SIG-M5 (cell line): ENCODE data around the gene MYO19.
"Not testable (repeated sequence)": the region's sequence is repeated elsewhere in the genome, so short reads cannot be mapped to it uniquely, and the experiment has no call there.

Experiments used
- DNase-seq: peaks from one replicate; lab custom pipeline; 2025; lab: John Stamatoyannopoulos, UW

Gene MYO19

DNA sequence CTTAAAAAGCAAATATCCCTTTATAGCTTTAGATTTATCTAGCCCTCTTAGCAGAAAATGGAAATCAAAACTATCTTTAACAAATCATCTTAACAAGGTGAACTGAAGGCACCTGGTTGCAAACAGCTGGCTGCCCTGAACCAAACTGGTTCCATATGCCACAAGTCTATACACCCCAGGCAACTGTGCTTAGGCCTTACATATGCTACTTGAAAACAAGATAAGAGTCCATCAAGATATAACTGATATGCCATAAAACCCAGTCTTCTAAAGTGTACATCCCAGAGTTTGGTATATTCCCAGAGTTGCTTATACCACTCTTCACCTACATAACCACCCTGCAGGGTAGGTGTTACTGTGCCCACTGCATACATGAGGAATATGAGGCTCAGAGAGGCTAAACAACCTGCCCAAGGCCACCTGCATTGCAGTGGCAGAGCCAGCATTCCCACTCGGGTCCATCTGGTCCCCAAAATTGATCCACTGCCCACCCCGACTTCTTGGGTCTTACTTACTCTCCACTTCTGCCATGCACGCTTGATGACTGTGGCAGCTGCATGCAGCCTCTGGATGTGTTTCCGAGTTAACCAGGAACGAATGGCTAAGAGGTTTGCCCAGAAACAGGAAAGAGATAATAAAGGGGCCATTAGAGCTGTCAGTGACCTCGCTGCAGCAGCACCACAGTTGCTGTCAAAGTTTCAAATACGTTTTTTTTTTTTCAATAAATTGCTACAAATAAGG is 35.9 kb downstream of the MYO19 start:
- no peak for DNase-seq

DNA sequence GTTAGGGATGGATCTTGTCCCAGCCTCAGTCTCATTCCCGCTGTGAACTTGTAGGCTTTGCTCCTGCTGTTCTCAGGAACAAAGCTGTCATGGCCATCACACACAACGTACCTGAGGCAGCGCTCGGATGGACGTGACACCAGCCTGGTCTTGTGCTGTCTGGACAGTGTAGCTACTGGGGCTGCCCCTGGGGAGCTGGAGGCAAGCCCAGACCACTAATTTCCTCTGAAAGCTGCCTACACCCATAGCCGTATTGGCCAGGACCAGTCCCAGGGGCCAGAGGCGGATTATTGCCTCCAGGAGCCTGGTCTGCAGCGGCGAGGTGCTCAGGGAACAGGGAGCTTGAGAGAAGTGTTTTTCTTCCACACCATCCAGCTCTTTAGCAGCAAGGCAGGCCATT is 36.5 kb downstream of the MYO19 start:
- DNase-seq: no peak

DNA sequence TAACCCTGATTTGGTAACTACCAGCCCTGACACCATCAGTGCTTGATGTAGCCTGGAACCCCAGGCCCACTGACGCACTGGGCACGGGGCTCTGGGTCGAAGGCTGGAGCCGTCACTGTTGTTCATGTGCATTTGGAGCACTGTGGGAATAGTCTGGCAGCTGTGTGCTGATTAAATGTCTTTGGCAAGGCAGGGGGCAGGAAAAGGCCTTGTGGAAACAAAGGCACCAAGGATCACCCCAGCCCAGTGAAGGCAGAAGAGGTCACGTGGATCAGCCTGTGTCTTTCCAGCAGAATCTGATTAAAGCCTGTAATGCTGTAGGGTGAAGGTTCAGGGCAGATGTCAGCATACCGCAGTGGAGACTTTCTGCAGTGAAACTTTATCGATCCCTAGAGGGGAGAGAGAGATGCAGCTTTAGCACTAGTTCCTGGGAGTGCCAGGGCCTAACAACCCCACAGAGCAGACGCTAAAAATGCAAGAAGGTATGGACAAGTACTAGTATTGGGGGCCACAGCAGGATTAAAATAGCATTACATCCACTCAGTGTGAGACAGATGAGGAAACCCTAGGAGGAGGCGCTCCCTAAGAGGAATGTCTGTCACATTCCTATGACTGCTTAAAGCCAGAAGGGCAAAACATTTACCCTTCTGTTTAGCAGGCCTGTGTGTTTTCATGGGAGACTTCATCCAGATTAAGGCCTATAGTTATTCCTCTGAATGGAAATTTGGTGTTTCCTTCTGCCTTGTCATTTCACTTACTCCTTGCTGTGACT is 38.5 kb downstream of the MYO19 start:
- DNase-seq: no peak

DNA sequence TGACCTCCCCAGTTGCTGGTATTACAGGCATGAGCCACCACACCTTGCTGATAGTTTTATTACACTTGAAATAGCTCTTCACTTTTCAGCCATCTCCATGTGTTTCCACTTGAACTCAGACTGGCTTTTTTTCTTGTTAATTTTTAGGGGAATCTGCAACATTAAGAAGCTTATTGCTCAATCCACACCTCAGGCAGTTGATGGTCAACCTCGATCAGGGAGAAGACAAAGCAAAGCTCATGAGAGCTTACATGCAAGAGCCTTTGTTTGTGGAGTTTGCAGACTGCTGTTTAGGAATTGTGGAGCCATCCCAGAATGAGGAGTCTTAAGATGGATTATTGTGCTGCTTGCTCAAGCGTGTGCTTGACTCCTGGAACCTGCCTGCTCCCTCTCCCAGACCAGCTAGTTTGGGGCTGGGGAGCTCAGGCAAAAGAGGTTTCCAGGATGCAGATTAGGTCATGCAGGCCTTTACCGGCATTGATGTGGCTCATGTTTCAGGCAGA is 39.5 kb downstream of the MYO19 start:
- DNase-seq: no peak

DNA sequence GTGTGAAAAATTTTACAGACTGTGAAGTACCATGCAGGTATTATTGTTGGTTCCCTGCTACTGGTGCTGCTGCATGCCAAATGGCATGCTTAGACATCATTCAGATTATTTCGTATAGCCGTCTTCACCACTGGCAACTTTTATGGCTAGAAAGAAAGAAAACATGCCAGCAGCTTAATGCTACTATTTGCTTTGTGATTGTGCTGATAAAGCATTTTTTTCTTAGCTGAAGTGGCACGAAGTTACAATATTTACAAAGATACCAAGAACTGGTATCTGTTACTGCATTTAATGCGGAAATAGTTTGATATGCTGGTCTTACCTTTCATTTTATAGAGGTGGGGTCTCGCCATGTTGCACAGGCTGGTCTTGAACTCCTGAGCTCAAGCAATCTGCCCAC is 40.0 kb downstream of the MYO19 start:
- DNase-seq: no peak

DNA sequence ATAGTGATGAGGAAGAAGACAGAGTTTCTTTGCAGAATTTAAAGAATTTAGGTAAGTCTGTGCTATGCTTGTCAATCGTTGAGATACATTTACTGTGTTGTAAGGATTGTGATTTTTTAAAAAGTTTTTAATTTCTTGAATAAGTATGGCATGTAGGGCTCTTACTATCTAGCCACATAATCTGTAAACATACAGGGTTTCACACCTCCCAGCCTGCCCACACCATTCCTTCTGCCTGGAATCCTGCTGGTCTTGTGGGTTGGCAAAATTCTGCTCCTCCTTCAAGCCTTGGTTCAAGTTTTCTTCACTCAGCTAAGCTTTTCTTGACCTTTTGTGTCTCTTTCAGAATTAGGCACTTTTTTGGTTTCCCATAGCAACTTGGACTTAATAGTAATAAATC is 40.7 kb downstream of the MYO19 start:
- DNase-seq: no peak

DNA sequence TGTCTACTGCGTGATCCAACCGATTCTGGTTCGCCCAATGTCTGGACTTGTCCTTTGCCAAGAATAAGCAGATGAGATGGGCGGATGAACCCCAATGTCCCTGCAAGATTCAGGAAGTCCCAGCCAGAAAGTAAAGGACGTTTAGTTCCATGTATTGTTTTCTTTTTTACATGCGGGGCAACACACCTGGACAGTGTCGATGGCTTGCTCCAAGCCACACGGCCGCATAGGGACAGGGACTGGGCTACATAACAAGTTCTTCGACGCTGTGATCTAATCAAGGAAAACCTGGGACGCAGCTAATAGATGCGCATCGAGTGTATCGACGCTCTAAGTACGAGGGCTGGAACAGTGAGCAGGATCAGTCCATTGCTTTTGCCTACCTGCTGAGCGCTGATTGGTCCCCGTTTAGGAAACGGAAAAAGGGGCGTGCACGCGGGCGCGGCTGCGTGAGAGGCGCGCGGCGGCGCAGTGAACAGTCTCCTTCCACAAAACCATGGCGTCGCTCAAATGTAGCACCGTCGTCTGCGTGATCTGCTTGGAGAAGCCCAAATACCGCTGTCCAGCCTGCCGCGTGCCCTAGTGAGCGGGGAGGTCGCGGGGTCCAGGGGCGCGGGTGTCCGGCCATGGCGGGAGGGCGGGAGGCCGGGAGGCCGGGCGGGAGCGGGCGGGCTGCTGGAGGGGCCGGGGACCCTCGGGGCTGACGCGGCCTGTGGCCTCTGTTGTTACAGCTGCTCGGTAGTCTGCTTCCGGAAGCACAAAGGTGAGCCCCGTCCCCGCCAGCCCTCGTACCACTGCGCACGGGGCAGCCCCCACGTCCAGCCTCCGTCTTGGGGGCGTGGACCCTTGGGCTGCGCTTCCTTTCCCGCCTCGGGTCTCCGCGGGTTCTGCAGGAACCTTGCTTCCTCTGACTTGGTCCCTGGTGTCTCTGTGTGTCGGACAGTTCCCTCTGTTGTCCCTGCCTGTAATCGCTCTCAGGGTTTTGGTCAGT is 48.2 kb downstream of the MYO19 start, which contains the start of gene ZNHIT3:
Gene ZNHIT3 (plus strand): TSS at position 478 of the 991 bp plus-strand sequence. CDS start 19 bp downstream, at position 497.
- DNase-seq: peak; percentile 82

DNA sequence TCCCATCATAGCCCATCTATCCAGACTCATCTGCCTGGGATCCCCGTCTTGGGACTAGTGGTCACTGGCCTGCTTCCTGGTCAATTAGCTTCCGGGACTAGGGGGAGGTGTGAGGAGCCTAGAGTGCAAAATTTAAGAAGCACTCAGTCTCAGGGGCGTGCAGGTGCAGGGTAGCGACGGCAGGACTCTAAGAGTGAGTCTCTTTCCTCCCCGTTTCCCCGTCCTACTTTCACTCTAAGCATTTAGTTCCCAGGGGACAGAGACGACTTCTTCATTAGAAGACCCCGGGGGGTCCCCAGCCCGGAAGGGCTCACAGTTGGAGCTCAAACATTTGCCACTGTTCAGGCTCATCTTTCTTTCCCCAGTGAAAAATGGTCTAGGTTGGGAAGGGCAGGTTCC is 48.9 kb downstream of the MYO19 start:
- DNase-seq: no peak

DNA sequence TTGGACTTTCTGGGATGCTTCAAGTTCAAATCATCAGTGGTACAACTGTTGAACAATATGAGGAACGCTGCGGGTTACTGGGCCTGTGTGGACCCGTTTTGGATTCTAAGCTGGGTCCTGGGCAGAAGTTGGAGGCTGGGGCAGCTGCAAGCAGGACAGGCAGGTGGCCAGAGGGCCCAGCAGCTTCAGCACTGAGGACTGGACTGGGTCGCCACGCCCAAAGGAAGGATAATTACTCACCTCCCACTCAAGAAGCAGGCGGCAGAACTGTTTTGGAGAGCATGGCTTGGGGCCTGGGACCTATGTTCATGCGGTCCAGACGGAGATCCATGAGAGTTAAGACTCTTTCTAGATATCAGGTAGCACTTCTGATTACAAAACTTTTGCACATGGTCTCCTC is 49.6 kb downstream of the MYO19 start:
- no peak for DNase-seq

DNA sequence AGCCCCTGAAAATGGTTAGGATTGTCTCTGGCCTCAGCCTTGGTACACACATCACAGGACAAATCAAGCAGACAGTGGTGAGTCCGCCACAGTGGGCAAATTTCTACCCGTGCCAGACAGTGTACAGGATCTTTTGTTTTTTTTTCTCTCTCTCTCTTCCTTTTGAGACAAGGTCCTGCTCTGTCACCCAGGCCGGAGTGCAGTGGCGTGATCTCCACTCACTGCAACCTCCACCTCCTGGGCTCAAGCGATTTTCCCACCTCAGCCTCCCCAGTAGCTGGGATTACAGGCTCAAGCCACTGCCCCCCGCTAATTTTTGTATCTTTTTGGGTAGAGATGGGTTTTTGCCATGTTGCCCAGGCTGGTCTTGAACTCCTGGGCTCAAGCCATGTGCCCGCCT is 50.6 kb downstream of the MYO19 start:
- DNase-seq: not testable (repeated sequence)

DNA sequence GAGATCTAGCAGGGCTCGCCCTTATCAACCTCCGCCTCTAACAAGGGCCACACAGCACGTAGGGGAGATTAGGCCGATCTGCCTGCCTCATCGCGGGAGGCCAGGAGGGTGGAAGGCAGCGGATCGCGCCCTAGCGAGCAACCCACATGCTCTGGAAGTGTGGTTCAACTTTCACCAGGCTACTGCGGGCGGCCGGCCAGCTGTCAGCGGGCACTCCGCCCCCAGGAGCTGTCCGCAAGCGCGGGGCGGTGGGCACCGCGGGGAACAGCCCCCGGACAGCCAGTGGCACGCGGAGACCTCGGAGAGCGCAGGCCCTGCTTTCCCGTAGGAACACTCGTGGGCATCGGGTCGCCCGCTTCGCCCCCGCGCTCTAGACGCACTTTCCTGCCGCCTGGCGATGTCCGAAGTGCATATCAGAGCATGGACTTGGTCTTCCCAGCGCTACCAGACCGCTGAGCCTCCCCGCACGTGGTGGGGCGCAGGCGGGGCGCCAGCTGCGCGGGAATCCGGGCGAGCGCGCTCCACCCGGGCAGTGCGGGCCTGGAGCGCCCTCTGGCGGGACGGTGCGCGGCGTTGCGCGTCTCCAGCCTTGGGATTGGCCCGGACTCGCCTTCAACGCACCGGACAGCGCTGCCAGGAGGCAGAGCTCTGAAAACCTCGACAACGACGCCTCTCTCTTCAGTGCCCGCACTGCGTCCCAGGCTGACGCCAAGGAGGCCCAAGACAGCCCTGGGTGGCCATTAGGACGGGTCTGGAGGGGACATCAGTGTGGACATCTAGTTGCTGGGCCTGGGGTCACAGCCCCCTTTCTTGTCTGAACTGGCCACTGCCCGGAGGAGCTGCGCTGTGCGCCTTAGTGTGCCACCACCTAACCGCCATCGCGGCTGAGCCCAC is 51.8 kb downstream of the MYO19 start:
- no peak for DNase-seq

DNA sequence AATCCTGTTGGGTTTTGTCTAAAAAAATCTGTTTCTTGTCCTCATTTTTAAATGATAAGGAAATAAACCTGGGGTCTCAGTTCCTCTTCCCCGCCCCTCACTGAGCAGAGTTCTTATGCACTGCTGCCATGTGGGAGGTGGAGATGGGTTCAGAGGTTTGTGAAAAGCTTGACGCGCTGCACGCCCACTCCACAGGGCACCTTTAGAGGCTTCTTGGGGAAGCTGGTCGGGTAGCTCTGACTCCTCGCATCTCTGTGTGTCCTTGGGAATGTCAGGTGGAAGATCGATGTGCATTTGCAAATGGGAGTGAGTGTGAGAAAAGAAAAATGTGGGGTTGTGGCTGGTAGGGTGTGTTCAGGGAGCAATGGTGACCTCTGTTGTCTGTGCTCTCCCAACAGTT is 52.8 kb downstream of the MYO19 start:
- DNase-seq: no peak

DNA sequence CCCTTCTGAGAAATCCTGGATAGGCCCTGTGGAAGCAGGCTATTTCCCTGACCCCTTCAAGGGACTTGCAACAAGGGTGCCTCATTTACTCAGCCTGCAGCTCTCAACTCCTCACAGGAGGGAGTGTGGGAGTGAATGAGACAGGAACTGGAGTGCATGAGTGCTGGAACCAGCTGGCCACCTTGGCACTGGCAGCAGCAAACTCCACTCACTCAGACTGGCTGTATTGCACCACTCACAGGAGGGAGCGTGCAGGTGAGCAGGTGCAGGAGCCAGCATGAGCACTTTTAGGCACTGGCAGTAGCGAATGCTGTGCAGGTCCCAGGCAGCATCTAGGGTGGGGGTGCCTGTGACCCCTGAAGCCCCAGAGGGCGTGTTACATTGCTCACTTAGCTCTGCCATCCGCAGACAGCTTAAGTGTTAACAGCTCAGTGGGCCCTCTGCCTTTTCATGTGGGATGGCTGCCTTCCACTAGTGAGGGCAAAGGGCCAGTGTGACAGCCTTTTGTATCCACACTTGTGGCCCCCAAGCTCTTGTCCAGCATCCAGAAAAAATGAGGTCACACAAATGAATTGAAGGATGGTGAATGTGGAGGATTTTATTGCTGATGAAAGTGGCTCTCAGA is 59.2 kb downstream of the MYO19 start:
- DNase-seq: no peak

DNA sequence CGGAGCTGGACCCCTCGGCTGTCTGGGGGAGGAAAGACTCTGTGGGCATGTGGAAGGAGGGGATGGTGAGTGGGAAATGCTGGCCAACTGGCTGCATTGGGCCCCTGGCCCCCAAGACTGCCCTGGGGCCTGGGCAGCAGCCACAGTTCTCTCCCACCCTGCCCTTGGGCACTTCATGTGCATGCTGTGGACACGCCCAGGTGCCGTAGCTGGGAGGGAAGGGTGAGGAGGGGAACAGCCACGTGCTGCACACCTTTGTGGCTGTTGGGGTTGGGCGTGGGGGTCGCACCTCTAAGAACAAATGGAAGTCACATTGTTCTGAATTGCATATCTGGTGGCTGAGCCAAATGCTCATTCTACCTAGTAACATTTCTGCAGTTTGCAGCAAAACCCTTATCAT is 60.1 kb downstream of the MYO19 start:
- DNase-seq: no peak

DNA sequence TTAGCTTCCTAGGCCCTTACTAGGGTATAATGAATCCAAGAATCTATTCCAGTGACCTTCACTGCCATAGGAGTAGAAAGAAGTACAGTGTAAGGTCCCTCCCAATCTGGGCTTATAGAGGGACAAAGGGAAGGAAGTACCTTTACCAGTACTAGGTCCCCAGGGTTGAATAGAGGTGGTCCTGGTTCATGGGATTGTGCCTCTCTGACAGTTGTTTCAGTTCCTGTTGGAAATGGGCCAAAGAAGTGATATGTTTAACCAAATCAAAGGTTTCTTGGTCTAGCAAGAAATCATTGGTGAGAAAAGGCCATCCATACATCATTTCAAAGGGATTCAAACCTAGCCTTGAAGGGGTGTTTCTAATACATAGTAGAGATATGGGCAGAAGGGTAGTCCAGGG is 64.2 kb downstream of the MYO19 start:
- DNase-seq: no peak

DNA sequence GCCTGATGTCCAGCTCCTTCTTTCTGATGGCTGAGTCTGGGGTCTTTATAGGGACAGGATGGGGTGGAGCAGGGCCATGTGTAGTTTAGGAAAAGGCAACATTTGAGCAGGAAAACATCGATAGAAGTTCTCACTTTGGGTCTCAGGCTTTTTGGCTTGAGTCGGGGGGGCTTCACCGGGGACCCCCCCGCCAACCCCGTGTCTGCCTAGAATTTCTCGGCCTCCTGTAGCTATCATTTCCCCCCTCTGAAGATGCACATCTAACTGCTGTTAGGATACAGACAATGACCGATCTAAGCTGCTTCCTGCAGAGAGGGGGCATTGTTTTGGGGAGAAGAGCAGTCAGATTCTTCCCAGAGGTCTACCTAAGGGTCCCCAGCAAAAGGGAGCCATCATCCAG is 64.9 kb downstream of the MYO19 start:
- no peak for DNase-seq

DNA sequence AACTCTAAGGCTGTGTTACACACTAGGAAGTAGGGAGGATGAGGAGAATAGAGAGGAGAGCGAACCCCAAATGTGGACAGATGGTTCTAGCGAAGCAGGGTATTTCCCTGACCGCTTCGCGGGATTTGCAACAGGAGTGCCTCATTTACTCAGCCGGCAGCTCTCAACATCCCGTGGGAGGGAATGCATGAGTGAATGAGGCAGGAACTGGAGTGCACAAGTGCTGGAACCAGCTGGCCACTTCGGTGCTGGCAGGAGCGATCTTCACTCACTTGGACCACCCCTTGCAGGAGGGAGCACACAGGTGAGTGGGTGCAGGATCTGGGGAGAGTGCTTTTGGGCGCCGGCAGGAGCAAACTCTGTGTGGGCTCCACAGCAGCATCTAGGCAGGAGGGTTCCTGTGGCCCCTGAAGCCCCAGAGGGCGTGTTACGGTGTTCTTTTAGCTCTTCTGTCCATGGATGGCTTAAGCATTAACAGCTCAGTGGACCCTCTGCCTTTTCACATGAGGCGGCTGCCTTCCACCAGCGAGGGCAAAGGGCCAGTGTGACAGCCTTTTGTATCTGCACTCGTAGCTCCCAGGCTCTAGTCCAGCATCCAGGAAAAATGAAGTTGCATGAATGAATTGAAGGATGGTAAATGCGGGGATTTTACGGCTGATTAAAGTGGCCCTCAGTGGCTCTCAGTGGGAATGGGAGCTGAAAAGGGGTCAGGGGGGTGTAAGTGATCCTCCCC is 65.6 kb downstream of the MYO19 start:
- DNase-seq: no peak

DNA sequence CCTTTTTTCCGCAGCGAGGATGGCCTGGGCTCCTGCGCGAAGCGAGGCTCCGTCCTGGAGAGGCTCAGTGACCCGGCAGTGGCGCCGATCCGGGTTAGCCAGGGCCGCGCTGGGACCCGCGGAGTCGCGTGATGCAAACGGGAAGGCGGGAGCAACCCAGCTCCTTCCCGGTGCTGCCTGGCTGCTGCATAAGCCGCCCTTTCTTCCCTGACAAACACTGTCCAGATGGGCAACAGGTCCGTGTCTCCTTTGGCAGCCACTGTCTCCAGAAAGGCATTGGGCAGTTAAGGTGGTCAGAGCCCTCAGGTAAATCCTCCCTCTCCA is 69.9 kb downstream of the MYO19 start:
- DNase-seq: no peak

DNA sequence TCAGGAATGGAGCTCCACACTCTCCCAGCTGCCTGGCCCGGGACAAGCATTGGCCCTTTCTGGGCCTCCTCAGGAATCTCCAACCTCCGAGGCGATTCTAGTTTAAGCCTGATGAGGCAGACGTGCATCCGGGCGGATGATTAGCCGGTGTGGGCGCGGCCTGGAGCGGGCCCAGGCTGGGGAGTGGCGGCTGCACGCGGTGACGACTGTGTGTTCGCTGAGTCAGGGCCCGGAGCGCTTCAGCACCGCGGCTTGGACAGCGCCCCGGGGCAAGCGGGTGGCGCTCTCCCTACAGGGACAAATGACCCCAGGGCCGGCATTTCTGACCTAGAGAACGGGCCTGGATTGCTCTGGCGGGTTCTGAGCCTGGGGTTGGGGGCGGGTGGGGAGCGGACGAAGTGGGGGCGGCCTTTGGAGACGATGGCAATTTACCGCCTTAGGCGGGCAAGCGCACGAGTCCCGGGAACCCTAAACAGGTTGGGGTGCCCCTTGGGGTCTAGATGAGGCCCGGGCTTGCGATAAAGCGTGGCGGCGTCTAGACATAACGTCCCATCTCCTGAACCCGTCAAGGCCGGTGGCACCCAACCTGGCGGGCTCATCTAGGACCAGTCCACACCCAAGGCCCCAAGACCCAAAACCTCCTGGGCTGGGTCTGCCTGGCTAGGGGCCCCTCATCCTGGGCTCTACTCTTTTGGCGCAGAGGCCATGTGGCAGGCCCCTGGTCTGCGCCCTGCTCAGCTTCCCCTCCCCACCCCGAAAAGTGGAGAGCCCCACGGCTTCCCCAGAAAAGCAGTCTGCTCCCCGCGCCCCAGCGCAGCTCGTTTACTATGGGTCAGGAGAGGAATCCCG is 70.5 kb downstream of the MYO19 start:
- no peak for DNase-seq
